22Rv1 (cell line): ENCODE data around the gene FBXL7.

Experiments
- H3K27ac ChIP-seq: fragments of 450-650 bp; 2 replicates; pipeline ENCODE4 v1.5.1; 2017
- ZFX ChIP-seq: fragments of 450-650 bp; IDR thresholded peaks from 2 replicates; pipeline ENCODE4 v1.6.1; 2017; ENCODE audit warnings: antibody characterized with exemption, borderline replicate concordance
- TF ChIP-seq, protein P1 (sequence below): fragments of 450-650 bp; IDR thresholded peaks from 2 replicates; pipeline ENCODE4 v1.5.1; 2017; ENCODE audit warnings: mild to moderate bottlenecking

FBXL7 gene

DNA sequence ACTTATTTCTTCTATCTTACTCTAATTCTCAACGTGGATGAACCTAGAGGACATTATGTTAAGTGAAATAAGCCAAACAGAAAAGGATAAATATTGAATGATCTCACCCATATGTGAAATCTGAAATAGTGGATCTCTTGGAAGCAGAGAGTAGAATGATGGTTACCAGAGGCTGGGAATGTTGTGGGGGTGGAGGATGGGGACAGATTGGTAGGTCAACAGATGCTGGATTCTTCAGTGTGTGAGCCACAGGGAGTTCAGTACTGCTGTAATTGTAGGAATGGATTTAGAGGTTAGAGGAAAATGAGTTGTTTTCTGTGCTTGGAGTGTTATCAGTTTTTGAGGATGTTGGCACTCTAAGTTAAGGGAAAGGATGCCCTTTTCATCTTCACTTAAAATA lies 190.6 kb downstream of the FBXL7 start:
- H3K27ac ChIP-seq, result no peak overlapping the region
- TF ChIP-seq, protein P1, sequence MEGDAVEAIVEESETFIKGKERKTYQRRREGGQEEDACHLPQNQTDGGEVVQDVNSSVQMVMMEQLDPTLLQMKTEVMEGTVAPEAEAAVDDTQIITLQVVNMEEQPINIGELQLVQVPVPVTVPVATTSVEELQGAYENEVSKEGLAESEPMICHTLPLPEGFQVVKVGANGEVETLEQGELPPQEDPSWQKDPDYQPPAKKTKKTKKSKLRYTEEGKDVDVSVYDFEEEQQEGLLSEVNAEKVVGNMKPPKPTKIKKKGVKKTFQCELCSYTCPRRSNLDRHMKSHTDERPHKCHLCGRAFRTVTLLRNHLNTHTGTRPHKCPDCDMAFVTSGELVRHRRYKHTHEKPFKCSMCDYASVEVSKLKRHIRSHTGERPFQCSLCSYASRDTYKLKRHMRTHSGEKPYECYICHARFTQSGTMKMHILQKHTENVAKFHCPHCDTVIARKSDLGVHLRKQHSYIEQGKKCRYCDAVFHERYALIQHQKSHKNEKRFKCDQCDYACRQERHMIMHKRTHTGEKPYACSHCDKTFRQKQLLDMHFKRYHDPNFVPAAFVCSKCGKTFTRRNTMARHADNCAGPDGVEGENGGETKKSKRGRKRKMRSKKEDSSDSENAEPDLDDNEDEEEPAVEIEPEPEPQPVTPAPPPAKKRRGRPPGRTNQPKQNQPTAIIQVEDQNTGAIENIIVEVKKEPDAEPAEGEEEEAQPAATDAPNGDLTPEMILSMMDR, result no peak
- no peak for TF ChIP-seq ZFX

DNA sequence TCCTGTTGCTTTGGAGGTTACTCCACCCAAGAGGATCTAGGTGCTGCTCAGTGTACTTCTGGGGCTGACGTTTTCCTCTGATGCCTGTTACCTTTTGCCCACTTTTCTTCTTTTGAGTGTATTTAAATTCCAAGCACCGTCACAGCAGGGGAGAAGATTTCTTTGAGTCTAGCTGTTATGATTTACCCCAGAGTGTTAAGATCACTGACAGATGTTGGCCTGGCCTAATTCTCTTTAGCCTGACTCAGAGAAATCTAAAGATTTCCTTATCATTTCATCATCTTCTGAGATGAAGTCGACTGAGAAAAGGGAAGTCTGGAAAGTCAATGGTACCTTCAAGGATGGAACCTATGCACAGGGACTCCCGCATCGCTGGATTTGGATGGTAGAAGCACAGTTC lies 191.5 kb downstream of the FBXL7 start:
- no peak for TF ChIP-seq ZFX
- TF ChIP-seq, protein P1, result no peak
- H3K27ac ChIP-seq, result no peak overlapping the region

DNA sequence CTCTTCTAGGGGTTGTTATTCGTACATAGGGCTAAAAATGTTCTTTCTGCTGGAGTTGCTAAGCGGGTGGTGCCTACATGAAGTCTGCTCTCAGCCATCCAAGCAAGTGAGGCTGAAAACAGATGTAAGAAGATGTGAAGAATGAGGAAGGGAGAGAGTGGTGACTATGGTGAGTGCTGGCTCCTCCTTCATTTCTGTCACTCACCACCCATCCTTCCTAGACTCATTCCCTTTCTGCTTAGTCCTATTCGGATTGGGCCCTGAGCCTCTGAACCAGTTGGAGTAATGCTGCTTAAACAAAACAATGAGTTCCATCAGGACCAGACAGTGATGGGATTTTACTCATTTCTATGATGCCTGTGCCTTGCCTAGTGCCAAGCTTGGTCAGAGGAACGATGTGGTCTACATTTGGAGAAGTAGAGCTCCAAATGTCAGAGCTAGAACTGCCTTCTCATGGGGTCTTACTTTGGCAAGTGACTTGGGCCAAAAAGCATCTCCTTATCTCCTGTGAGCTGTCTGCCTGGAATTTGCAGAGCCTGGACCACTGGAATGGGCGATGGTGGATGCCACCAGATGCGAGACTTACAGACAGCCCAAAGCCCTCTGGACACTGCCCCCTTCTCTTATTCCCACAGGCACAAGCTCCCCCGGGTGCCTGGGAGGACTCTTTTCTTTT lies 192.9 kb downstream of the FBXL7 start:
- TF ChIP-seq ZFX, result no peak
- TF ChIP-seq, protein P1, result no peak
- no peak overlapping the region for H3K27ac ChIP-seq

DNA sequence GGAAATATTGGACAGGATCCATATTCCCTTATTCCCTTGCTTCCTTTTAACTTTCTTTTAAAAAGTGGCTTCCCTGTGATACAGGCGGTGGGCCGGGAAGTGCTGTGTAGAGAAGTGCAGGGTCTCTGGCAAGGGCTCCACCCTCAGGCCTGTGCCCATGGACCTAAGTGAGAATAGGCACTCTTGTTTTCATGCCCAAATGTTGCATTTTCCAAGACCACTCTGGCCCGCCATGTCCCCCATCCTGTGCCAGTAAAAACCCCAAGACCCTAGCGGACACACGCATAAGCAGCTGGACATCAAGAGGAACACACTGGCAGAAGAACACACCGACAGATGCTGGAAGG lies 193.4 kb downstream of the FBXL7 start:
- H3K27ac ChIP-seq, result no peak overlapping the region
- no peak for TF ChIP-seq ZFX
- TF ChIP-seq, protein P1, result no peak

DNA sequence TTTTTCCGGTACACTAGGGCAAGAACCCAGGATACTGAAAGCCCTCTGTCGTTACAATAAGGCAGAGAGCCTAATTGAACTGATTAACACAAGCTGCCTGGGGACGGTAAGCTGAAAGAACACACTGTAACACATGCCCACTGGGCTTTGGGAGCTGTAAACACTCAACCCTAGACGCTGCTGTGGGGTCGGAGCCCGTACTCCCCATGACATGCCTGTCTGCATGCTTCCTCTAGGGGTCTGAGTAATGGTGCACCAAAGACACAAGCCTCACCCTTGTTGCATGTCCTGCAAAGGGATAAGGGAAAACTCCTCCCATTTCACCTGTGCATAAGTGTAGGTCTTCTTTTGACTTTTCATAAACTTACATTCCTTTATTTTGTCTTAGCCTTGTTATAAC lies 194.0 kb downstream of the FBXL7 start:
- no peak for TF ChIP-seq ZFX
- TF ChIP-seq, protein P1, result no peak

DNA sequence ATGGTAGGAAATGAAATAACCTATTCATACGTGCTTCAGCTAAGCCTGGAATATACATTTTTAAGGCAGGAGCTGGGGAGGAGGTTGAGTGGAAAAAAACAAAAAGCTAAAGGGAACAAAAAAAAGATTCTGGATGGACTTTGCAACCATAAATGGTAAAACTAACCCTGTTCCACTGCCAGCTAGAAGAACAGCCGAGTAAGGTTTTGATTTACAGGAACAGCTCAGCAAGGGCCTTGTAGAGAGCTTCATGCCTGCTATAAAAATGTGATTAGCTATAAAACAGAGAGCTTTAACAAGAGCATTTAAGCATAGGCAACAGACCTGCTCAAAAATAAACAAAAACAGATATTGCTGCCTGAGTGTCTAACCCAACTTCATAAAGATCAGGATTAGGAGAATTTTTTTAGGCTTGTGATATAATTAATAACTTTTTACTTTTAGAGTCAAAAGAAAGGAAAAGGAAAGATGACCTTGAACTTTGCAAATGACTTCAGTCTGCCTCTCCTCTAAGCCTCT lies 194.8 kb downstream of the FBXL7 start:
- H3K27ac ChIP-seq, result no peak overlapping the region
- TF ChIP-seq, protein P1, result no peak
- no peak for TF ChIP-seq ZFX

More for the DNA sequence above, 194.0 kb downstream of the FBXL7 start:
- no peak overlapping the region for H3K27ac ChIP-seq

DNA sequence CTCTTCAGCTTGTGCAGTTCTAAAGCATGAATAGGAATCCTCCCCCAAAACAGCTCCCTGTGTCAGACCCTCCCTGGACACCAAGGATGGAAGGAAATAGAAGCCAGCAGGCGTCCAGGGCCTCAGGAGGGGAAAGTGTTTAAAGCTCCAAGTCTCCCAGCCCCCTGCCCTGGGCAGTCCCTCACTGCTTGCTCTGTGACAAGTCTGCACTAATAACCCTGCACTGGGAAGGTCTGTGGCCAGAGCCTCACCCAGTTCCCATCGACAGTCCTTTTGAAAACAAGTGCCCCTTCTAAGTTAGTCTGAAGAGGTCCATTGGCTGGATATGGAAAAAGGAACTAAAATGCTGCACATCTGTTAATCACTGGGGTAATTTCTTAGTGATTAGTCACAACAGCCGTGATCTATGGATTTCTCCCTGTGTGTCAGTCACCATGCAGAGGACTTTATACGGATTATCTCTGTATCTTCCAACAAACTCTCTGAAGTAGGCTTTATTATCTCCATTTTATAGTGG lies 195.3 kb downstream of the FBXL7 start:
- no peak for TF ChIP-seq ZFX
- TF ChIP-seq, protein P1, result no peak

More for the DNA sequence above, 195.3 kb downstream of the FBXL7 start:
- no peak overlapping the region for H3K27ac ChIP-seq
